GM12878 (cell line): ENCODE data around the gene NEU1. TPM values are rescaled to one million over a fixed set of nuclear protein-coding genes. Genes with fewer than 3 reads are reported as not detected.
A peak's percentile ranks its signal among the peaks of the same experiment; 100 is the strongest.
"Not testable (repeated sequence)": the region's sequence is repeated elsewhere in the genome, so short reads cannot be mapped to it uniquely, and the experiment has no call there.

Experiments
- ATAC-seq: fragments of 200-7000 bp; cut with Tn5 transposase; 3 replicates; pipeline ENCODE4 v1.9.1; 2020; ENCODE audit warnings: mild to moderate bottlenecking, moderate library complexity
- BruUV-seq: library from RNA; stranded (reverse); fragments of 400-500 nt; replicated peaks from 2 replicates; lab custom pipeline; 2021; lab: Mats Ljungman, UMichigan
- CTCF ChIA-PET: fragments of 300-600 bp; sonication (Branson Sonifier 250); formaldehyde crosslinking; extraction: SDS; loops from one replicate; lab custom pipeline; 2021; ENCODE audit warnings: inconsistent platforms; lab: Yijun Ruan, JAX
- POLR2A ChIA-PET: fragments of 350-600 bp; formaldehyde crosslinking; extraction: SDS; loops from one replicate; lab custom pipeline; 2021; ENCODE audit warnings: inconsistent platforms; lab: Charles Lee
- RAD21 ChIA-PET: fragments of 300-600 bp; sonication (Branson Sonifier 250); formaldehyde crosslinking; loops from one replicate; lab custom pipeline; 2023; ENCODE audit warnings: antibody characterized with exemption; ENCODE audit not compliant: unreplicated experiment; lab: Charles Lee
- SMC1A ChIA-PET: fragments of 300-600 bp; sonication (Branson Sonifier 250); formaldehyde crosslinking; loops from one replicate; lab custom pipeline; 2023; ENCODE audit not compliant: unreplicated experiment, uncharacterized antibody; lab: Charles Lee
- DNase-seq: peaks from one replicate; pipeline ENCODE4 v3.0.0-alpha.2; 2011; ENCODE audit warnings: low read depth, low spot score
- FAIRE-seq: peaks from 3 replicates; lab custom pipeline; 2011; peaks lifted over from hg19 to GRCh38; lab: Jason Lieb, UNC
- H2AFZ ChIP-seq: 2 replicates; pipeline ENCODE4 v1.6.0; 2011; ENCODE audit warnings: low read depth, low read length, control low read depth; ENCODE audit not compliant: control insufficient read depth
- H3K27ac ChIP-seq: 2 replicates; pipeline ENCODE4 v1.5.1; 2011; ENCODE audit warnings: control low read depth; ENCODE audit not compliant: control insufficient read depth, insufficient read depth
- H3K27me3 ChIP-seq, 2 experiments: replicated peaks in 1 of 2; 2 replicates each; pipeline versions ENCODE4 v1.6.0 to v1.6.1; 2011; ENCODE audit warnings: low read length in 1 of 2; ENCODE audit not compliant: control insufficient read depth in 2 of 2, insufficient read depth in 2 of 2
- H3K36me3 ChIP-seq, 2 experiments: 2 replicates each; pipeline ENCODE4 v1.5.1; 2011; ENCODE audit warnings: low read length in 1 of 2; ENCODE audit not compliant: control insufficient read depth in 2 of 2, insufficient read depth in 2 of 2
- H3K4me1 ChIP-seq: 2 replicates; pipeline ENCODE4 v1.6.1; 2011; ENCODE audit warnings: mild to moderate bottlenecking, low read length, moderate library complexity, mixed read lengths; ENCODE audit not compliant: control insufficient read depth, insufficient read depth
- H3K4me2 ChIP-seq: 2 replicates; pipeline ENCODE4 v1.6.0; 2011; ENCODE audit warnings: control low read depth; ENCODE audit not compliant: control insufficient read depth, insufficient read depth
- H3K4me3 ChIP-seq: fragments of 200-600 bp; sonication (generic); 2 replicates; pipeline ENCODE4 v1.5.1; 2016
- H3K79me2 ChIP-seq: 2 replicates; pipeline ENCODE4 v1.6.0; 2011; ENCODE audit warnings: low read length; ENCODE audit not compliant: control insufficient read depth, insufficient read depth
- H3K9ac ChIP-seq: 2 replicates; pipeline ENCODE4 v1.8.0; 2011; ENCODE audit warnings: low read length, control low read depth, mixed read lengths; ENCODE audit not compliant: control insufficient read depth, insufficient read depth
- H3K9me3 ChIP-seq: replicated peaks from 3 replicates; pipeline ENCODE4 v1.5.1; 2011; ENCODE audit warnings: mild to moderate bottlenecking, low read length; ENCODE audit not compliant: control insufficient read depth, insufficient read depth
- H4K20me1 ChIP-seq: 2 replicates; pipeline ENCODE4 v1.6.0; 2011; ENCODE audit not compliant: control insufficient read depth, insufficient read depth
- FOXM1 ChIP-seq: IDR thresholded peaks from 2 replicates; pipeline ENCODE4 v1.6.1; 2012; ENCODE audit warnings: low read depth, mild to moderate bottlenecking, inconsistent platforms, low read length, moderate library complexity
- ZBED1 ChIP-seq: IDR thresholded peaks from 2 replicates; pipeline ENCODE4 v1.6.1; 2016; ENCODE audit warnings: borderline replicate concordance
- WGBS: methylation state at CpG from one replicate; pipeline ENCODE4 v1.1.6; 2016; ENCODE audit warnings: low lambda C conversion rate; ENCODE audit not compliant: insufficient replicate concordance, insufficient coverage; ENCODE audit errors: missing lambda C conversion rate; 5-methylcytosine and 5-hydroxymethylcytosine counted together
- in situ Hi-C: fragments of 300-500 bp; cut with MboI; formaldehyde crosslinking; loops from 9 replicates; pipeline ENCODE4 v1.14.3; 2018; ENCODE audit warnings: mixed read lengths
- intact Hi-C: fragments of 100-400 bp; cut with micrococcal nuclease; formaldehyde crosslinking; loops from one replicate; pipeline ENCODE4 v1.14.2; 2022; ENCODE audit not compliant: unreplicated experiment
- polyA plus RNA-seq, 11 experiments: library from polyadenylated mRNA; depleted of rRNA in 4 of 11; unstranded in 6 of 11; stranded (reverse) in 5 of 11; fragments of >200 nt; fragmentation: Nextera tagmentation in 4 of 11; fragmentation: Illumina TruSeq in 1 of 11; extraction: Ambion mirVana in 4 of 11; extraction: Trizol in 1 of 11; gene quantifications; 1 replicate in 1 of 11; 2 replicates in 10 of 11; pipeline versions ENCODE4 v1.2.1 to v1.2.3, GENCODE V29; 2011 to 2016; ENCODE audit warnings: inconsistent platforms in 2 of 11, missing spikeins in 2 of 11, low read depth in 1 of 11
- total RNA-seq, 4 experiments: library from RNA; depleted of rRNA in 3 of 4; stranded (reverse); fragments of >200 nt in 3 of 4; fragmentation: Illumina TruSeq in 1 of 4; extraction: Trizol in 1 of 4; gene quantifications; 2 replicates each; pipeline versions ENCODE4 v1.2.1 to v1.2.3, GENCODE V29; 2013 to 2021

Gene NEU1
- total and polyA plus RNA-seq, 10 of the 15 experiments (the other 5 are each of a cell fraction or from before 2014, with no cell fraction given), result 7.2 to 26.9 (median 21.6) TPM

GRCh38 chr6:31838968-31839367, 23.7 kb downstream of the NEU1 start:
- H3K79me2 ChIP-seq, result peaks cover 52% of the 10 kb centered on the region
- H3K9ac ChIP-seq, result no peak overlapping the region
- H3K36me3 ChIP-seq, result peaks cover 10 to 24% of the 10 kb centered on the region in 2 experiments
- 96% methylated on average over 3 of the region's 3 CpGs for WGBS
- ChIA-PET CTCF (interaction anchor here (0.8 to 1.5 kb wide), 4 partner anchors 14 to 87 kb away, joined by 3 to 5 read pairs (median 4); no protein-coding TSS in a partner anchor), RAD21 (interaction anchor here (0.9 to 1.7 kb wide), 3 partner anchors 8 to 84 kb away, joined by 4 to 7 read pairs (median 4); partner anchors contain the start of gene NEU1), SMC1A (interaction anchor here (0.7 to 2.3 kb wide), 7 partner anchors 14 to 113 kb away, joined by 3 to 13 read pairs (median 4); partner anchors contain the start of gene NEU1), POLR2A (interaction anchor here (0.6 to 10.9 kb wide), 5 partner anchors 8 to 102 kb away, joined by 3 to 122 read pairs (median 5); partner anchors contain the start of genes CLIC1 and MSH5)
- no peak for ATAC-seq
- H3K27me3 ChIP-seq, result no peaks in the 10 kb centered on the region
- H4K20me1 ChIP-seq, result peaks cover 9% of the 10 kb centered on the region
- no TSS peak for BruUV-seq
- H3K4me1 ChIP-seq, result peaks cover 13% of the 10 kb centered on the region
- intact Hi-C loops, result no loop called here
- H3K9me3 ChIP-seq, result no peaks in the 10 kb centered on the region
- no peak overlapping the region for H2AFZ ChIP-seq
- peak overlapping the region; percentile 56 for H3K4me2 ChIP-seq
- DNase-seq, result no peak
- in situ Hi-C loops, result loop anchor here (10.0 kb wide), 1 partner anchor 294 kb away; the partner anchor contains the start of genes ATP6V1G2, DDX39B and NFKBIL1
- H3K4me3 ChIP-seq, result peak overlapping the region; percentile 82; the same call in 1 of the 2 replicates
- no peak for FAIRE-seq
- H3K27ac ChIP-seq, result no peak overlapping the region
- no peak for TF ChIP-seq FOXM1

GRCh38 chr6:31838114-31838553, 24.5 kb downstream of the NEU1 start:
- H4K20me1 ChIP-seq, H2AFZ ChIP-seq, H3K27me3 ChIP-seq, BruUV-seq, H3K27ac ChIP-seq, intact Hi-C loops, DNase-seq, FAIRE-seq, ATAC-seq, H3K9me3 ChIP-seq: not testable (repeated sequence)
- Histone ChIP-seq H3K9ac (peak overlapping the region; percentile 90; the same call in 1 of the 2 replicates), H3K4me3 (peak overlapping the region; percentile 82), H3K36me3 (peaks cover 10 to 24% of the 10 kb centered on the region in 2 experiments), H3K79me2 (peaks cover 52% of the 10 kb centered on the region), H3K4me1 (peaks cover 15% of the 10 kb centered on the region), H3K4me2 (peak overlapping the region; percentile 30)
- in situ Hi-C loops, result loop anchor here (10.0 kb wide), 1 partner anchor 293 kb away; the partner anchor contains the start of genes ATP6V1G2, DDX39B and NFKBIL1
- RAD21 ChIA-PET, result interaction anchor here (0.8 to 2.2 kb wide), 4 partner anchors 8 to 185 kb away, joined by 3 to 10 read pairs (median 6); partner anchors contain the start of gene NEU1
- WGBS, result 7% methylated on average over 9 of the region's 9 CpGs
- CTCF ChIA-PET, result interaction anchor here (0.7 to 3.3 kb wide), 5 partner anchors 13 to 109 kb away, joined by 3 to 22 read pairs (median 4); partner anchors contain the start of gene DDAH2
- SMC1A ChIA-PET, result interaction anchor here (0.6 to 2.3 kb wide), 9 partner anchors 14 to 430 kb away, joined by 3 to 13 read pairs (median 4); partner anchors contain the start of gene NEU1
- POLR2A ChIA-PET, result interaction anchor here (0.7 to 10.9 kb wide), 3 partner anchors 26 to 101 kb away, joined by 3 to 122 read pairs (median 3); partner anchors contain the start of genes CLIC1 and MSH5
- TF ChIP-seq ZBED1, result 0 out of 2 replicates have a peak, but pooled peaks have one; percentile 12
